ENCODE measurements around the gene OR6N2.

Gene OR6N2

DNA sequence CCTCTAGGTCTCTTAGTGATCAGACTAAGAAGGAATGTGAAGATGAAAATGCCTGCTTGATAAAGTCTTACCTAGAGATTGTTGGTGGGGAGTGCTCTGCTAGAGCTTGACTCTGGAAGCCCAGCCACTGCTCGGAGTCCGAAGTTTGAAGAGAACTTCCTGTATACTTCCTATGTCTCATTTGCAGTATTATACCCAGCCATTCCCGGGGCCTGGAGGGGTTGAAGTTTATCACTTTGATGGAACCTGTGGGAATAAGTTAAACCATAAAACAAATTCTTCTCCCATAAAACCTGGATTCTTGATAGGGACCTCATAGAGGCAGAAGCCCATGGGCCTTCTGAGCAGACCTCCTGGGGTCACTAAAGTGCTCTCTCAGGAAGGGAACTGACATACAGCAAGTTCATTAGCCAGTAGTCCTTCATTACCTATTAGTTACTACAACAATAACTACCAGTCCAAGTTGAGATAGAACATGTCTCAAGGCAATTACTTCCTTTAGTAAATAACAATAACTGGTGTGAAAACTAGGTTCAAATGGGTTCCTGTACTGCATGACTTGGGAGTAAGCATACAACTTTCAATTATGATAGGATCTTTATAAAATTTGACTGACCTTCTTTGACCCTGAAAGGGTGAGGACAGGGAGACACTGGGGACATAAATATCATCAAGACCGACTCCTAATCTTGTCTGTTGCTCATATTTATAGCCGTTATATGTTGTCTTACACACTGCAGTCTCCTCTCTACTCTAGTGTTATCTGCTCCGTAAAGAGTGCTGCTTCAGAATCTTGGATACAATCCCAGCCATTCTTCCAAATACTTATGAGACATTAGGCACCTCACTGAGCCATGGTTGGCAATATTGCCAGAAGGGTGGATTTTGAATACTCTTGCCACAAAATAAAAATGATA lies 8.8 kb downstream of the OR6N2 start, which contains the start of gene OR6N1:
OR6N1 (minus strand) TSS at position 246 of the 917 bp plus-strand sequence. CDS start 5,513 bp downstream, outside the sequence.
- WGBS, 2 experiments, result 93 to 99% methylated on average over 5 to 6 of the region's 6 CpGs
- Histone ChIP-seq H3K27me3 (ENCODE audit: control insufficient read depth, insufficient read depth, low read length, poor library complexity, severe bottlenecking) (no peaks in the 10 kb centered on the region), H3K4me1 (ENCODE audit: control insufficient read depth, insufficient read depth, low read length) (no peaks in the 10 kb centered on the region), H3K36me3 (ENCODE audit: control insufficient read depth, insufficient read depth, low read length) (no peaks in the 10 kb centered on the region), H3K9me3 (ENCODE audit: control insufficient read depth, low read length) (no peaks in the 10 kb centered on the region), H3K4me3 (ENCODE audit: insufficient read depth, low read depth, low read length) (no peak within 1 kb of the TSS), H3K27ac (ENCODE audit: insufficient read depth, low read depth, low read length, poor library complexity, severe bottlenecking) (no peak within 1 kb of the TSS)

GRCh38 chr1:158754420-158754819 lies 26.6 kb downstream of the OR6N2 start, which contains the start of gene OR6K6:
OR6K6 (plus strand) TSS chr1:158754720; CDS start chr1:158754888, 168 bp downstream.
- Histone ChIP-seq H3K27ac (ENCODE audit: insufficient read depth, low read depth, low read length, poor library complexity, severe bottlenecking) (no peak within 1 kb of the TSS), H3K27me3 (ENCODE audit: control insufficient read depth, insufficient read depth, low read length, poor library complexity, severe bottlenecking) (no peaks in the 10 kb centered on the region), H3K9me3 (ENCODE audit: control insufficient read depth, low read length) (no peaks in the 10 kb centered on the region), H3K36me3 (ENCODE audit: control insufficient read depth, insufficient read depth, low read length) (no peaks in the 10 kb centered on the region), H3K4me1 (ENCODE audit: control insufficient read depth, insufficient read depth, low read length) (no peaks in the 10 kb centered on the region), H3K4me3 (ENCODE audit: insufficient read depth, low read depth, low read length) (no peak within 1 kb of the TSS)
- WGBS, 2 experiments, result 95% methylated on average over 2 of the region's 2 CpGs; no CpG with 5 or more reads in 1 of the 2 experiments

DNA sequence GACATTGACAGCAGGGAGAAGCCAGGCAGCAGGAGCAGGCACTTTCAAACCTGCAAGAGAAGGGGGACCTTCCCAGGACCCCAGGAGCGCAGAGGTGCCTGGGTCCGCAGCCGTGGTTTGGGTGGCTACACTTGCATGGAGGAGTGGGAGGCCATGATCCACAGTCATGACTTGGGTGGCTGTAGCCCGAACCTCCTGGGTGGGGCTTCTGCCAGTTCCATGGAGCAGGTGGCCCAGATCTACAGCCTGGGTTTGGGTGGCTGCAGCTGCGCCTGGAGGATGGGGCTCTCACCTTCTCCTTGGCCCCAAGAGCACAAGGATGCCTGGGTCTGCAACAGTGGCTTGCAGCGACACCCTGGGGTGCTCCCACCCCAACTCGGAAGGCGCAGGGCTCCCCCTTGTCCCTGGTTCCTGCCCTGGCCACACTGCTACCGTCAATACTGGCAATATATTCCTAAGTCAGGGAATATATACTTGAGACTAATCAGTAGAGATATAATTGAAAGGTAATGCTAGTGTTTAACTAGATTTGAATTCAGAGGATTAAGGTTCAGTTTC lies 28.8 kb downstream of the OR6N2 start:
- H3K4me1 ChIP-seq (ENCODE audit: control insufficient read depth, insufficient read depth, low read length), result no peaks in the 10 kb centered on the region
- no peak overlapping the region for H3K4me3 ChIP-seq (ENCODE audit: insufficient read depth, low read depth, low read length)
- WGBS, 2 experiments, result 91 to 93% methylated on average over 9 of the region's 9 CpGs
- no peaks in the 10 kb centered on the region for H3K36me3 ChIP-seq (ENCODE audit: control insufficient read depth, insufficient read depth, low read length)
- no peak overlapping the region for H3K27ac ChIP-seq (ENCODE audit: insufficient read depth, low read depth, low read length, poor library complexity, severe bottlenecking)
- H3K9me3 ChIP-seq (ENCODE audit: control insufficient read depth, low read length), result no peaks in the 10 kb centered on the region
- no peaks in the 10 kb centered on the region for H3K27me3 ChIP-seq (ENCODE audit: control insufficient read depth, insufficient read depth, low read length, poor library complexity, severe bottlenecking)

DNA sequence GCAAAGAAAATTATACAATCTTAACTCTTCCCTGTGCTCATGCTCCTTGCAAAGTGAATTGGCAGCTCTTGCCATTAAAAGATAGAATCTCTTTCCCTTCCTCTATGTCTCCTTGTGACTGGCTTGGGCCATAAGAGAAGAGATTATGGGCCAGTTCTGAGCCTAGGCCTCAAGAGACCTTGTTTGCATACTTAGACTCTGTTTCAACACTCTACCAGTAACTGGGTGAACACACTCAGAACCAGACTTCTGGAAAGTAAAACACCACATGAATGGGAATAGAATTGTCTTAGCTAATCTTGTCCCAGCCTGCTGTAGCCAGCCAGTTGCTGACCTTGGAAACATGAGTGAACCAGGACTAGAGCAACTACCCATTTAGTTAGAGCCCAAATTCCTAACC lies 45.2 kb downstream of the OR6N2 start:
- Histone ChIP-seq H3K9me3 (ENCODE audit: control insufficient read depth, low read length) (no peaks in the 10 kb centered on the region), H3K36me3 (ENCODE audit: control insufficient read depth, insufficient read depth, low read length) (no peaks in the 10 kb centered on the region), H3K27ac (ENCODE audit: insufficient read depth, low read depth, low read length, poor library complexity, severe bottlenecking) (no peak overlapping the region), H3K4me1 (ENCODE audit: control insufficient read depth, insufficient read depth, low read length) (no peaks in the 10 kb centered on the region), H3K4me3 (ENCODE audit: insufficient read depth, low read depth, low read length) (no peak overlapping the region), H3K27me3 (ENCODE audit: control insufficient read depth, insufficient read depth, low read length, poor library complexity, severe bottlenecking) (no peaks in the 10 kb centered on the region)

DNA sequence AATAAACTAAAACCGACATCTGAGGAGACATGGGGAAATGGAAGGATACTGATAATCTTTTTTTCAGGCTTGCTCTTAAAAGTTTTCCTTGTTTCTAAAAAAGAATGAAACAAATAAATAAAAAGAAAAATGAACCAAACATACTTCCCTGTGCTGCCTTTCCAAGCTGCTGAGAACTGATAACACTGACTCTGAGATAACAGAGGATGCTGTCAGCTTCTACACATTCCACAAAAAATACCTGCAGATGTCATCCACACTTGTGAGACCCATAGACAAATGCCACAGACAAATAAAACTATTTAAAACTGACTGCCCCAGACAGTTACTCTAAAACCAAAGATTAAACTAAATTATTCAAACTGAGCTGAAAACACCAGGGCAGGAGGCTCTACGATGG lies 48.5 kb downstream of the OR6N2 start:
- Histone ChIP-seq H3K9me3 (ENCODE audit: control insufficient read depth, low read length) (no peaks in the 10 kb centered on the region), H3K27ac (ENCODE audit: insufficient read depth, low read depth, low read length, poor library complexity, severe bottlenecking) (no peak overlapping the region), H3K36me3 (ENCODE audit: control insufficient read depth, insufficient read depth, low read length) (no peaks in the 10 kb centered on the region), H3K27me3 (ENCODE audit: control insufficient read depth, insufficient read depth, low read length, poor library complexity, severe bottlenecking) (no peaks in the 10 kb centered on the region), H3K4me1 (ENCODE audit: control insufficient read depth, insufficient read depth, low read length) (no peaks in the 10 kb centered on the region), H3K4me3 (ENCODE audit: insufficient read depth, low read depth, low read length) (no peak overlapping the region)
- WGBS, 2 experiments, result 93 to 97% methylated on average over 1 of the region's 2 CpGs

DNA sequence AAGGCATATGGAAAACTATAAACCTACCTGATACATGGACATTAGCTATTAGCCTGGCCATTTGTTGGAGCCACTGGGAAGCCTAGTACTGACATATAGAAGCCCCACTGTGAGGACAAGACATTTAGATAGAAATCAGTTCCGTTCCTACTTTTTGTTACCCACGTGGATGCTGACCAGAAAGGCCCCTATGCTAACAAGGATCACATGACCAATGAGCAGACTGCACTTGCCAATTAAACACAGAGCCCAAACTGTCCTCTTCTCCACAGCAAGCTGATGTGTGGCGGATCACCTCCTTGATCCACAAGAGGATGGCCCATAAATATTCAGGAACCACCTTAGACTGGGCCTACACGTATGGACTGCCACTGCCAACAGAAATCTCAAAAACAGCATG lies 49.3 kb downstream of the OR6N2 start:
- H3K27me3 ChIP-seq (ENCODE audit: control insufficient read depth, insufficient read depth, low read length, poor library complexity, severe bottlenecking), result no peaks in the 10 kb centered on the region
- WGBS, 2 experiments, result 85 to 91% methylated on average over 4 of the region's 4 CpGs
- H3K27ac ChIP-seq (ENCODE audit: insufficient read depth, low read depth, low read length, poor library complexity, severe bottlenecking), result no peak overlapping the region
- no peaks in the 10 kb centered on the region for H3K36me3 ChIP-seq (ENCODE audit: control insufficient read depth, insufficient read depth, low read length)
- no peaks in the 10 kb centered on the region for H3K9me3 ChIP-seq (ENCODE audit: control insufficient read depth, low read length)
- H3K4me1 ChIP-seq (ENCODE audit: control insufficient read depth, insufficient read depth, low read length), result no peaks in the 10 kb centered on the region
- H3K4me3 ChIP-seq (ENCODE audit: insufficient read depth, low read depth, low read length), result no peak overlapping the region

GRCh38 chr1:158730453-158730852 lies 50.6 kb downstream of the OR6N2 start:
- no peaks in the 10 kb centered on the region for H3K9me3 ChIP-seq (ENCODE audit: control insufficient read depth, low read length)
- no peaks in the 10 kb centered on the region for H3K36me3 ChIP-seq (ENCODE audit: control insufficient read depth, insufficient read depth, low read length)
- no peaks in the 10 kb centered on the region for H3K27me3 ChIP-seq (ENCODE audit: control insufficient read depth, insufficient read depth, low read length, poor library complexity, severe bottlenecking)
- no peaks in the 10 kb centered on the region for H3K4me1 ChIP-seq (ENCODE audit: control insufficient read depth, insufficient read depth, low read length)
- no peak overlapping the region for H3K27ac ChIP-seq (ENCODE audit: insufficient read depth, low read depth, low read length, poor library complexity, severe bottlenecking)
- no peak overlapping the region for H3K4me3 ChIP-seq (ENCODE audit: insufficient read depth, low read depth, low read length)
- WGBS, 2 experiments, result 94 to 95% methylated on average over 4 of the region's 4 CpGs

GRCh38 chr1:158728510-158729225 lies 52.3 kb downstream of the OR6N2 start:
- no peaks in the 10 kb centered on the region for H3K36me3 ChIP-seq (ENCODE audit: control insufficient read depth, insufficient read depth, low read length)
- no peak overlapping the region for H3K4me3 ChIP-seq (ENCODE audit: insufficient read depth, low read depth, low read length)
- H3K4me1 ChIP-seq (ENCODE audit: control insufficient read depth, insufficient read depth, low read length), result no peaks in the 10 kb centered on the region
- H3K9me3 ChIP-seq (ENCODE audit: control insufficient read depth, low read length), result no peaks in the 10 kb centered on the region
- H3K27ac ChIP-seq (ENCODE audit: insufficient read depth, low read depth, low read length, poor library complexity, severe bottlenecking), result no peak overlapping the region
- H3K27me3 ChIP-seq (ENCODE audit: control insufficient read depth, insufficient read depth, low read length, poor library complexity, severe bottlenecking), result no peaks in the 10 kb centered on the region
- 88 to 100% methylated on average over 3 of the region's 3 CpGs for WGBS, 2 experiments

- H3K4me1 ChIP-seq (ENCODE audit: control insufficient read depth, insufficient read depth, low read length), result no peaks in the 10 kb centered on the region
- H3K27ac ChIP-seq (ENCODE audit: insufficient read depth, low read depth, low read length, poor library complexity, severe bottlenecking), result no peak overlapping the region
- no peaks in the 10 kb centered on the region for H3K36me3 ChIP-seq (ENCODE audit: control insufficient read depth, insufficient read depth, low read length)
- WGBS, 2 experiments, result 92 to 94% methylated on average over 5 of the region's 5 CpGs
- H3K9me3 ChIP-seq (ENCODE audit: control insufficient read depth, low read length), result no peaks in the 10 kb centered on the region
- no peaks in the 10 kb centered on the region for H3K27me3 ChIP-seq (ENCODE audit: control insufficient read depth, insufficient read depth, low read length, poor library complexity, severe bottlenecking)
- H3K4me3 ChIP-seq (ENCODE audit: insufficient read depth, low read depth, low read length), result no peak overlapping the region
Measured at GRCh38 chr1:158724442-158724841, 56.6 kb downstream of the OR6N2 start.

Measured in ectodermal cell (in vitro differentiated cells).